Measurements from ENCODE around the gene FGF14.

FGF14 gene

DNA sequence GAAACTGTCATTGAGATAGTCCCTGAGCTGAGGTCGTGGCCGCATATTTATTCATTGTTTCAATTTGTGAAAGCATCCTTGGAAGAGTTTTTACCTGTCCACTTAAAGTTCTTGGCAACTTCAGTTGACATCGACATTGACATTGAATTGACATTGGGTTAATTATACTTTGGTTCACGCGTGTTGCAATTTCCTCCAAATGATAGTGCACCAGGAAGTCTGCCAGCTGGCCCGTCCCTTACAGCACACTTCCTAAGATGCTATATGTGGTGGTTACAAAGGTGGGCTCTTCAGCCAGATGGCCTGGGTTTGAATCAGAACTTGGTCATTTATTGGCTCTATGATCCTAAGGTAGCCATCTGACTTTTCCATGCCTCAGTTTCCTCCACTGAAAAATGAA is 176.0 kb downstream of the FGF14 start:
- Mint-ChIP-seq H3K9me3 (peaks cover 9% of the 10 kb centered on the region), H3K4me3 (no peak overlapping the region)
- DNase-seq (ENCODE audit: low spot score in 2 of 2) = no peak

GRCh38 chr13:102220681-102221228 is 181.1 kb downstream of the FGF14 start:
- no peak overlapping the region for H3K4me3 Mint-ChIP-seq
- no peaks in the 10 kb centered on the region for H3K36me3 Mint-ChIP-seq
- ATAC-seq = no peak
- H3K4me1 Mint-ChIP-seq = no peaks in the 10 kb centered on the region
- no peak overlapping the region for H3K27ac Mint-ChIP-seq
- DNase-seq (ENCODE audit: low spot score in 2 of 2) = no peak
- H3K9me3 Mint-ChIP-seq = peaks cover 6% of the 10 kb centered on the region

More for the DNA sequence above, 176.0 kb downstream of the FGF14 start:
- Mint-ChIP-seq H3K36me3 (no peaks in the 10 kb centered on the region), H3K27ac (no peak overlapping the region), H3K4me1 (no peaks in the 10 kb centered on the region)
- no peak for ATAC-seq

DNA sequence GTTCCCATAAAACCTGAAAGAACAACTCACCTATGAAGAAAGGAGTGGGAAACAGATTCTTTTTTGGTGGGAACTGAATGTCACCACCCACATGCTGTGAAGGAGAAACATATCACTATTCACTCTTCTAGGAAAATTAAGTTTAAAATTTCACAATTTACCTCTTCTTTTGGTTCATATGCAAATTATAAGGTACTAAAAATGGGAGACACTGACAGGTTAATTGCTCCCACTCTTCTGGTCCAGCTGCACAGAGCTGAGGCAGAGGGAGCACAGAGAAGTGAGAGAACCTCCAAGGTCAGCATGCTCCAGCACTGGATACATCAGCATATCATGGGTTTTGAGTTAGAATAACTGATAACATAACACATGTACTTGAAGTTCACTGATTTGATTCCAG is 186.9 kb downstream of the FGF14 start:
- no peak overlapping the region for H3K4me3 Mint-ChIP-seq
- H3K4me1 Mint-ChIP-seq = no peaks in the 10 kb centered on the region
- DNase-seq (ENCODE audit: low spot score in 2 of 2) (no peak), ATAC-seq (no peak)
- H3K27ac Mint-ChIP-seq = no peak overlapping the region
- H3K36me3 Mint-ChIP-seq = no peaks in the 10 kb centered on the region
- no peaks in the 10 kb centered on the region for H3K9me3 Mint-ChIP-seq

DNA sequence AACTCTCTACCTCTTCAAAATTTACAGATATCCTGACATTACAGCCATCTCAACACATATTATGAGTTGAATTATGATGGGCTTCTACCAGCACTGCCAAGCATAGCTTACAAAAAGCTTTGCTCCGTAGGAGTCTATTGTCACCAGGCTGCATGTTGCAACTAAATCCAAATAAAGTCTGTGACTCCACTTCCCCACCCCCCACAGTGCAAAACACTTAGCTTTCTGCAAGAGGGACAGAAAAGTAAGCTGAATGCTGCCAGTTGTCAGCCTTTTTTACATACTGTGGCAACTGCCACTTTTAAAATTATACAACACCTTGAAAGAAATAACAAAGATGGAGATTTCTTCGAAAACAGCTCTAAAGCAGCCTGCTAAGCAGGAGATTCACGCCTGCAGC is 189.1 kb downstream of the FGF14 start:
- ATAC-seq (no peak), DNase-seq (ENCODE audit: low spot score in 2 of 2) (no peak)
- Mint-ChIP-seq H3K9me3 (no peaks in the 10 kb centered on the region), H3K27ac (no peak overlapping the region), H3K4me1 (no peaks in the 10 kb centered on the region), H3K36me3 (no peaks in the 10 kb centered on the region), H3K4me3 (no peak overlapping the region)

DNA sequence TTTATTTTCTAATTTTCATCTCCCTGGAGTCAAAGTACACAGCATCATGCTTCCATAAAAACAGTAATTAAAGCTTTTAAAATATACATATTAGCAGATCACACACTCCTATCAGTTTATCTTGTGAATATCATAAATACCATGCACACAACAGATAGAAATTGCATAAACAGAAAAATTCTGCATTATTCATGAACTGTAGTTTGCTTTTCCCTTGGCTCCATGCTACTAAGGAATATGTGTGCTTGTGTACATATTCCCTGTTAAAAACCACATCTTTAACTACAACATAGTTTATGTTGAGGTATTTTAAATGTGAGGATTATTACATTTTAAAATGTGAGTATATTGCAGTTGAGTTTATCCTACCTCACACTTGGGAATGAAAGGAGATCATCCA is 193.5 kb downstream of the FGF14 start:
- no peaks in the 10 kb centered on the region for H3K4me1 Mint-ChIP-seq
- H3K9me3 Mint-ChIP-seq = no peaks in the 10 kb centered on the region
- no peaks in the 10 kb centered on the region for H3K36me3 Mint-ChIP-seq
- H3K4me3 Mint-ChIP-seq = no peak overlapping the region
- DNase-seq (ENCODE audit: low spot score in 2 of 2) = no peak
- no peak for ATAC-seq
- no peak overlapping the region for H3K27ac Mint-ChIP-seq

- Mint-ChIP-seq H3K36me3 (no peaks in the 10 kb centered on the region), H3K9me3 (no peaks in the 10 kb centered on the region), H3K27ac (no peak overlapping the region), H3K4me3 (no peak overlapping the region), H3K4me1 (no peaks in the 10 kb centered on the region)
- ATAC-seq (no peak), DNase-seq (ENCODE audit: low spot score in 2 of 2) (no peak)
Observed at GRCh38 chr13:102207680-102208342, 194.0 kb downstream of the FGF14 start.

- no peaks in the 10 kb centered on the region for H3K9me3 Mint-ChIP-seq
- H3K27ac Mint-ChIP-seq = no peak overlapping the region
- H3K36me3 Mint-ChIP-seq = no peaks in the 10 kb centered on the region
- no peak for ATAC-seq
- no peak for DNase-seq (ENCODE audit: low spot score in 2 of 2)
- H3K4me1 Mint-ChIP-seq = no peaks in the 10 kb centered on the region
- no peak overlapping the region for H3K4me3 Mint-ChIP-seq
Observed at GRCh38 chr13:102203718-102204117, 198.1 kb downstream of the FGF14 start.

DNA sequence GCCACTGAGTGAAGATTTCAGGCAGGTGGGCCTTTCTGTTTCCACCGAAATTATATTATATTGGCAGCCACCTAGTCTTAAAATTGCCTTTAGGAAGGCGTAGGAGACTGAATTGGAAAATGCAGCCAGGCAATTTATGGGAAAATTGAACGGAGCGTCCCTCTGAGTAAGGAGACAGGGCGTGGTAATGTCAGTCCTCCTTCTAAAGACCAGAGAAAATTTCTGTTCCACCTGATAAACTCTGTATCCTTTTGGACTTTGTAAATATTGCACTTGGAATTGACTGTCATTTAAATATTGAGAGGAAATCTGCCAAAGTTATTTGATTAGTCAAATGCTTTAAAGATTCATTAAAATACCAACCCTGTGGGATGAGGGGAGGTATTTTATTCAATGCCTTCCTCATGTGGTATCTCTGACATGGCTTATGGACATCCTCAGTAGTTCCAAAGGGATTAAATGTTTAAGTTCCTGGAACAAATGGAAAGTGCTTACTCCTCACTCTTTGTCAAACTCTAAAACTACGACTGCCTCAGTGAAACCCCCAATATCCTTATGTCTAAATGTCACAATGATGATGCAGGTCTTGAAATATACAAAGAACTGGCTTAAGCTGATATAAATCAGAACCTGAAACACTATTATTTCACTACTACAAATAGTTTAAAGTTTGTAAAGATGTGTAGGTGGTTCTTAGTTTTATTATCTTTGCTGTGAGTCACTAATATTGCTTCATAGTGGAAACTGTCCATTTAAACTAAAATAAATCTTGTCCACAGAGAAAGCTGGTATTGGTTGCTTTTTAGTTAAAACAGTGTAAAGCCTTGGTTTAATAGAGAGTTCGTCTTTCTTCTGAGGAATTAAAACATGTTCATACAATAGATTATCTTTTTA is 203.2 kb downstream of the FGF14 start:
- Mint-ChIP-seq H3K36me3 (no peaks in the 10 kb centered on the region), H3K4me3 (no peak overlapping the region), H3K4me1 (no peaks in the 10 kb centered on the region), H3K9me3 (no peaks in the 10 kb centered on the region), H3K27ac (no peak overlapping the region)
- DNase-seq (ENCODE audit: low spot score in 2 of 2) = no peak
- ATAC-seq = no peak

DNA sequence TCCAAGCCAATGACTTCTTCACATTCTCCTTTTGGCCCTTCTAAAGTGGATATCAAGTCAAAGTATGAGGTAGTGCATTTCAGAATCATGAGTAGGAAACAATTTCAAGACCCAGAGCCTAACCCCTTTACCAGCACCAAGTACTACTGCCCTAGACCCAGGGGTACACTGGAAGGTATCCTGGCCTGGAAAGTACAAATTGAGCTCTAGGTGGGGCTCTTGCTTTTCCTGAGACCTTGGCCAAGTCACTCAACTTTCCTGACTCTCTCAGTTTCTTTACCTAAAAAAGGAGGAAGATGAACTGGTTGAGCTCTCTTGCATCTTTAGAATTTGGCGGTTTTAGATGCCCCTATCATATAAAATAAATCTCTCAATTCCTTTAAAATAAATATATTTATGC is 204.7 kb downstream of the FGF14 start:
- Mint-ChIP-seq H3K4me3 (no peak overlapping the region), H3K36me3 (no peaks in the 10 kb centered on the region), H3K4me1 (no peaks in the 10 kb centered on the region), H3K9me3 (no peaks in the 10 kb centered on the region), H3K27ac (no peak overlapping the region)
- no peak for DNase-seq (ENCODE audit: low spot score in 2 of 2)
- ATAC-seq = no peak

DNA sequence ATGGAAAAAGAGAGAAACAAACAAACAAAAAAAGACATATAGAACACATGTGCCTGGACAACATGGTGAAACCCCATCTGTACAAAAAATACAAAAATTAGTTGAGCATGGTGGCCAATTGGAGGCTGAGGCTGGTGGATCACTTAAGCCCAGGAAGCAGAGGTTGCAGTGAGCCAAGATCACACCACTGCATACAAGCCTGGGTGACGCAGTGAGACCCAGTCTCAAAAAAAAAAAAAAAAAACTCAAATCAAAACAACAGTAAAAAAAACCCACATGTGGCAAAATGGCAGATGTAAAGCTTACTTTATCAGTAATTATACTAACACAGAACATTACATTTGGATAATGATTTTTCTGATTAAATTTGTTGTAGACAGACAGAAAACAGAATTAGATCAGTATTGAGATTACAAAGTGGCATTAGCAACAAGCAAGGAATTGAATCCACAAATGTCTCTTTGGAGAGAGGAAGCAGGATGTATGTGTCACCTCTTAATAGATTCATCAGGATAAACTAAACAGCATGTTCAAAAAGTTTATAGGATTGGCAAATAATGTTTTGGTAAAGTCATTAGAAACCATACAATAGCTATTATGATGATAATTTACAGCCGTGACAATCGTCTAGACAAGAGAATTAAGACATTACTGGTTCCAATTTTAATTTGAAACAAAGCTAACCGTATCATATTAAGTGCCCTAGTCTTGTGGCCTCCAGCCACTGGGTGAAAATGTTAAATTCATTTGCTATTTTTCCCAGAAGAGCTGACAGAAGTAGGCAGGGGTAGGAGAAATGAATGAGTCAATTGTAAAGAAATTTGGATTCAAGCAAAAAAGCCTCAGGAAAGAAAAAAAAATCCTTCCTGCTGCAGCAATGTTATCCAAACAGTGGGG is 206.0 kb downstream of the FGF14 start:
- ATAC-seq (no peak), DNase-seq (ENCODE audit: low spot score in 2 of 2) (no peak)
- Mint-ChIP-seq H3K9me3 (no peaks in the 10 kb centered on the region), H3K4me3 (no peak overlapping the region), H3K27ac (no peak overlapping the region), H3K36me3 (no peaks in the 10 kb centered on the region), H3K4me1 (no peaks in the 10 kb centered on the region)

- Mint-ChIP-seq H3K4me1 (no peaks in the 10 kb centered on the region), H3K4me3 (no peak overlapping the region), H3K9me3 (no peaks in the 10 kb centered on the region), H3K36me3 (no peaks in the 10 kb centered on the region), H3K27ac (no peak overlapping the region)
- DNase-seq (ENCODE audit: low spot score in 2 of 2) = no peak
- no peak for ATAC-seq
Observed at GRCh38 chr13:102192858-102193257, 209.0 kb downstream of the FGF14 start.

DNA sequence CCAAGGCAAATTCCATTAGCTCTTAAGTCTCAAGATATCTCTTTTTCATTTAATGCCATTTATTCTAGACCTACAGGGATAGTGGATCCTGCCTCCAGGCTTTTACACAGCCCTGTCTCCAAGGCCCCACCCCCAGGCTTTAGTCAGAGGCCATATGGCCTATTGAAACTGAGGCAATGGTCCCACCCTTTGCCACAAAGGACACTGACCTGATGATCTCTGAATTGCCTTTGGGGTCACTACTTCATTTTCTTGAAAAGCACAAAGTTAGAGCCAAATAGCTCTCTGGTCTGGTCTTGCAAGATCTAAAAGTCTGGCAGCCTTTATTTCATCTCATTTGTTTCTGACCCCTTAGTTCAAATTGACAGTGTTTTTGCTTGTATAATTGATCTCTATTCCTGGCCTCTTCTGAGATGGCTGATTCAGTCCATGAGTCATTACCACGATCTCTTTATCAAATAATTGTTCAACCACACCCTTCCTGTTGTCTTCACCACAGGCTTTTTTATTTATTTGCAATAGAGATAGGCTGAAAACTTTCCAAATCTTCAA is 209.8 kb downstream of the FGF14 start:
- Mint-ChIP-seq H3K36me3 (no peaks in the 10 kb centered on the region), H3K9me3 (no peaks in the 10 kb centered on the region), H3K4me3 (no peak overlapping the region), H3K4me1 (no peaks in the 10 kb centered on the region), H3K27ac (no peak overlapping the region)
- ATAC-seq = no peak
- DNase-seq (ENCODE audit: low spot score in 2 of 2) = no peak

GRCh38 chr13:102190930-102191329 is 210.9 kb downstream of the FGF14 start:
- no peaks in the 10 kb centered on the region for H3K36me3 Mint-ChIP-seq
- no peak overlapping the region for H3K4me3 Mint-ChIP-seq
- no peaks in the 10 kb centered on the region for H3K4me1 Mint-ChIP-seq
- DNase-seq (ENCODE audit: low spot score in 2 of 2) (no peak), ATAC-seq (no peak)
- no peak overlapping the region for H3K27ac Mint-ChIP-seq
- no peaks in the 10 kb centered on the region for H3K9me3 Mint-ChIP-seq

DNA sequence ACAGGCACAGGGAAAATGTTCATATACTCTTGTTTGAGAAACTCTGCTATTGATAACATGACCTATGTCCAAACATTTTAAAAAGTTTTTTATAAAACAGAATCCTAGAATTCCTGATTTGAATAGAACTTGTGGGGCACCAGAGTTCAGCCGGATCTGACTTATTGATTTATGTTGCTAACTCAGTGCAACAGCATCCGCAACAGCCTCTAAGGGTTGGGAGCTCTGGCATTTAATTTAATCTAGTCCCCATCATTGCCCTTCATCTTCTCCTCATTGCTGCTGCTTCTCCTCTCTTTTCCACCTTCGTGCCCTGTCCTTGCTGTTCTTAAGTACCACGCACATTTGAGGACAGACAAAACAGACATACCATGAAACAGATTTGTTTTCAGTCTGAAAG is 214.5 kb downstream of the FGF14 start:
- DNase-seq (ENCODE audit: low spot score in 2 of 2) (no peak), ATAC-seq (no peak)
- H3K27ac Mint-ChIP-seq = no peak overlapping the region
- H3K4me1 Mint-ChIP-seq = no peaks in the 10 kb centered on the region
- H3K36me3 Mint-ChIP-seq = no peaks in the 10 kb centered on the region
- H3K4me3 Mint-ChIP-seq = no peak overlapping the region
- H3K9me3 Mint-ChIP-seq = no peaks in the 10 kb centered on the region

DNA sequence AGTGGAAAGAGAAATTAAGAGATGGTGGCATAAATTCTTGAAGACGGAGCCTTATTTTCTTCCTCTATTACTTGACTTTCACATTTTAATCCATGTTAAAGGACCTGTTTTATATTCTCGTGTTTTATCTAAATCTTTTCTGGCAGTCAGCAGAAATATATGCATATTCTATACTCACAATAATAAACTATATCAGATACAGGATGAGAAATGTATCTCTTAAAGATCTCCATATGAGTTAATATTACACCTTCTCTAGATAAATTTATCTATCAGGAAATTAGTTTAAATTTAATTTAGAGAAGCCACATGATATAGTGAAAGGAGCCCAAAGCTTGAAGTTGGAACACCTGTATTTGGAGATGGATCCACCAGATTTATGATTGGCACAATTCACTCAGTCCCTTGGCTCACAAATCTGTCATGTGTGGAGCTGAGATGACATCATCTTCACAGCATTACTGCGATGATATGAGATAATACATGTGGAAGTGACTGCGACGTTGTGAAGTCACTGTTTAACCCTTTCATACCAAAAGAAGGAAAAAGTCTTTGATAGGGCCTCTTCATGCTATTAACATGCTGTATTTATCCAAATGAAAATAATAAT is 216.4 kb downstream of the FGF14 start:
- Mint-ChIP-seq H3K4me3 (no peak overlapping the region), H3K27ac (no peak overlapping the region), H3K4me1 (no peaks in the 10 kb centered on the region), H3K36me3 (no peaks in the 10 kb centered on the region), H3K9me3 (no peaks in the 10 kb centered on the region)
- DNase-seq (ENCODE audit: low spot score in 2 of 2) = no peak
- no peak for ATAC-seq

Measured in stimulated activated effector memory CD8-positive, alpha-beta T cell treated with anti-CD3 and anti-CD28 coated beads, Interleukin-12 subunit alpha, Interleukin-12 subunit beta, amount 100 ng/mL, for 72 hours (primary cell).